ENCODE data around the gene ANKRD13C.

GRCh38 chr1:70364439-70364838, 9.9 kb upstream of the ANKRD13C start:
- TF ChIP-seq CTCF (optimal IDR thresholded peaks at IDR 0.05 in 1 of 3, IDR thresholded peaks at IDR 0.05 in 1 of 3, conservative IDR thresholded peaks at IDR 0.05 in 1 of 3; ENCODE audit: extremely low read depth in 1 of 3, insufficient read depth in 2 of 3, low read length in 3 of 3) (no peak), EZH2 (IDR thresholded peaks at IDR 0.05; ENCODE audit: low read length) (no peak)

Measured in keratinocyte (primary cell).